HG02642 (cell line): ENCODE results near the gene MAP7D1.
A peak's percentile ranks its signal among the peaks of the same experiment; 100 is the strongest.
"Not testable (repeated sequence)": the region's sequence is repeated elsewhere in the genome, so short reads cannot be mapped to it uniquely, and the experiment has no call there.

Experiments used
- ATAC-seq: cut with Tn5 transposase; IDR thresholded peaks from one replicate; pipeline ENCODE4 v1.9.1; 2021; ENCODE audit warnings: mild to moderate bottlenecking; ENCODE audit not compliant: unreplicated experiment, poor library complexity

MAP7D1 gene

DNA sequence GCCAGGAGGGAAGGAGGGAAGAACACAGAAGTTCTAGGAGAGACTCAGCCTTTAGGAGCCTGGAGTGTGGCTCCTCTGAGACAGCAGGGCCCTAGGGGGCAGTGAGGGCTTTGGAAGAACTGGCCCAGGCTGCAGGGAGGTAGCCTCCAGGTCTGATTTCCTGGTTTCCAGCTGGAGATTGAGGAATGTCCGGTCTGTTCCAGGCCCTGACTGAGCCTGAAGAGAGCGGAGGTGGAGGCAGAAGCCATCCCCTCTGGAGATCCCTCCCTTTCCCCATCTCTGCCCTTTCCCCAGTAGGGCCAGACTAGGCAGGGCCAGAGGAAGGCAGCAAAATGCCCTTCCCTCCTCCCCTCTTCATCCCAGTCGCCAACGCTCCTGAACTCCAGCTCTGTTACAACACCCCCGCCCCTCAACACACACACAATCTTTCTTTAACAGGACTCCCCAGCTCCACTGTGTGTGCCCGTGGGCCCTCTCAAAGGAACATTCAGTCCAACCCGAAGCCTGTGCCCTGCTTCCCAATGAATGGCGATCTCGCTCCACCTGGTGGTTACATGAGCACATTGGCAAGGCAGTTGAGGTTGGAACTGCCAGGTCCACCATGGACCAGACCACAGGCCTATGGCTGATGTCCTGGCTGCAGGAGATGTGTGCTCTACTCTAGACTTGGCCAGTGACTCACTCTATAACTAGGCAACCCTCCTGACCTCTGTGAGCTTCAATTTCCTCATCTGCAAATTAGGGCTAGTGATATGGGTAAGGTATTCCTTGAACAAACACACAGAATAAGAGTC, 32.0 kb downstream of the MAP7D1 start:
- peak; percentile 76 for ATAC-seq

DNA sequence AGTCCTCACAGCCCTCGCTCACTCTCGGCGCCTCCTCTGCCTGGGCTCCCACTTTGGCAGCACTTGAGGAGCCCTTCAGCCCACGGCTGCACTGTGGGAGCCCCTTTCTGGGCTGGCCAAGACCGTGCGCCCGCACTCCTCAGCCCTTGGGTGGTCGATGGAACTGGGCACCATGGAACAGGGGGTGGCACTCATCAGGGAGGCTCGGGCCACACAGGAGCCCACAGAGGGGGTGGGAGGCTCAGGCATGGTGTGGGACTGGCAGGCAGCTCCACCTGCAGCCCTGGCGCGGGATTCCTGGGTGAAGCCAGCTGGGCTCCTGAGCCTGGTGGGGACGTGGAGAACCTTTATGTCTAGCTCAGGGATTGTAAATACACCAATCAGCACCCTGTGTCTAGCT, 40.8 kb downstream of the MAP7D1 start:
- not testable (repeated sequence) for ATAC-seq

DNA sequence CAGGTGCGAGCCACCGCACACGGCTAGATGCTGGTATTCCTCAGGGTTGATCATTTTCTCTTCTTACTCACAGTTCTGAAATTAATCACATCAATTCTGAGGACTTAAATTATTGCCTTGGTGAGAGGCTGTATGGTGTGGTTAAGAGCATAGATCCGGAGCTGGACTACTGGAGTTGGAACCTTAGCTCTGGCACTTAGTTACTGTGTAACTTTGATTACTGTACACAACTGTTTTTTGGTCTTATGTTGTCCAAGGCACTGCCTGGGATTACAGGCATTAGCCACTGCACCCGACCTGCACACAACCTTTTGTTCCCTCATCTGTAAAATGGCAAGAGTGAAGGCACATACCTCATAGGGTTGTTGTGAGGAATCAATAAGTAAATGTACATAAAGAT, 42.7 kb downstream of the MAP7D1 start:
- ATAC-seq = no peak

DNA sequence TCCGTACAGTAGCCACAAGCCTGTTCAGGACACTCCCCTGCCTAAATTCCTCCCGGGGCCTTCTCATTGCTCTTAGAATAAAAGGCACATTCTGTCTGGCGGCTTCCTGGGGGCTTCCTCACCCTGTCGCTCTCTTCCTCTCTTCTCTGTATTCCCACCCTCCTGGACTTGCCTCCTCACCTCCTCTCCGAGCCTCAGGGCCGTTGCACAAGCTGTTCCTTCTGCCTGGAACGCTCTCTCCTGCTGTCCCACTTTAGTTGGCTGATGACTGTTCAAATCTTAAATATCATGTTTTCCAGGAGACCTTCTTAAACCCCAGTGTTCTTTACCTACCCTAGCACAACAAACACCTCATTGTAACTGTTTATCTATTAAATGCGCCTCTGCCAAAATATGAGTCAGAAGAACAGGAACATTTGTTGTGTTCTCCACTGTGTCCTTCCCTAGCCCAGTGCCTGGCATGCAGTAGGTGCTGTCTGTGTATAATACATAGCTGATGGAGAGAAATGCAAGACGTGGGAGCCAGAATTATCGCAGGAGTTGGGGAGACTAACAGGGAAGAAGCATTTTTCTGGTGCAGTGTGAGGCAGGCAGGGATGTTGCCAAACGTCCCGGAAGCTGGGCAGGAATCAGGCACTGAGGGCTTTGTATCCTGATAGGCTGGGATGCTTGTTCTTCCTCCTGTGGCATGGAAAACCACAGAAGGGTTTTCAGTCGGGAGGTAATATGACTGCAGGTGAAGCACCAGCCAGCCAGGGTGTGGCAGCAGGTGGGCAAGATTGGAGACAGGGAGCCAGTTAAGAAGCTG, 44.2 kb downstream of the MAP7D1 start:
- ATAC-seq = no peak

DNA sequence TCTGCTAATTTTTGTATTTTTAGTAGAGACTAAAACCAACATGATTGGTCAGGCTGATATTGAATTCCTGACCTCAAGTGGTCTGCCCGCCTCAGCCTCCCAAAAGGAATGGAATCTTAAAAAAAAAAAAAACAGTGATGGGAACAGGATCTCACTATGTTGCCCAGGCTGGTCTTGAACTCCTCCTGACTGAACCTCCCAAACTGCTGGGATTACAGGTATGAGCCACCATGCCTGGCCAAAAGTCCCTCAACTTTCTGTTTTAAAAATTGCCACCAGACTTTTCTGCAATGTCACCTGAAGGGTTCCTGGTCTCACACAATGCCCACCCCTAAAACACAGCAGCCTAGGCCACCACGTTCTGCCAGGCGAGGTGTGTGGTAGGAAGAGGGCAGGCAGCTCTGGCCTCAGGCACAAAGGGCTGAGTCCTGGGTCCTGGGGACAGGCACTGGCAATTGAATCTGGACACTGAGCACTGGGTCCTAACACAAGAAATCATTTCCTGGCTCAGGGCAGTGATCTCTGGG, 47.1 kb downstream of the MAP7D1 start:
- no peak for ATAC-seq

DNA sequence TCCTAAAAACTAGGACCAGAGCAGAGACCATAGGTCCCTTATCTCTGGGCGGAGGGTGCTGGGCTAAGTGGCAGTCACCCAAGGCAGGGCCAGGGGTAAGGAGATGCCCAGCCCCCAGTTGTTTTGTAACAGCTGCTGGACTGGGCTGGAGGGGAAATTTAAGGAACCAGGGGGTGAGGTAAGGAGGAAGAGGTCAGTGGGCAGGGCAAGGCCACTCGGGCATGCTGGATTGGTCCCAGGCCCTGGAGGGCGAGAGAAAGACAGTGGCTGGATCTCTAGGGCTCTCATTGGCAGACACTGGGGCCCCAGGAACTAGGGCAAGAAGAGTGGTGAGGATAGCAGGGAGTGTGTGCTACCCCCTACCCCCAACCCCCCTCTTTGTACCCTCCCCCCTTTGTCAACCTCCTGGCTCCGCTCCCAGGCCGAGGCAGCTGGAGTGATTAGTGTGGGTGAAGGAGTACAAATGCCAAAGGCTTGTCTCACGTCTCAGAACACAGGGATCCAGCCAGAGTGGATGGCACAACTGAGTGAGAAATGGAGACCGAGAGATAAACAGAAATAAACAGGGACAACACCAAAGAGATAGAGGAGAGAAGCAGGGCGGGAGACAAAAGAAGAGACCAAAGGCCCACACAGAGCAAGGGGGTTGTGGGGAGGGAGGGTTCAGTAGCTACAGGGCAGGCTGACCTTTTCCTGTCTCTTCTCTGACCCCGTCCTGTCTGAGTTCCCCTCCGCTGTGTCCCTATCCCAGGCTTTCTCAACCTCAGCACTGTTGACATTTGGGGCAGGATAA, 47.8 kb downstream of the MAP7D1 start:
- no peak for ATAC-seq

DNA sequence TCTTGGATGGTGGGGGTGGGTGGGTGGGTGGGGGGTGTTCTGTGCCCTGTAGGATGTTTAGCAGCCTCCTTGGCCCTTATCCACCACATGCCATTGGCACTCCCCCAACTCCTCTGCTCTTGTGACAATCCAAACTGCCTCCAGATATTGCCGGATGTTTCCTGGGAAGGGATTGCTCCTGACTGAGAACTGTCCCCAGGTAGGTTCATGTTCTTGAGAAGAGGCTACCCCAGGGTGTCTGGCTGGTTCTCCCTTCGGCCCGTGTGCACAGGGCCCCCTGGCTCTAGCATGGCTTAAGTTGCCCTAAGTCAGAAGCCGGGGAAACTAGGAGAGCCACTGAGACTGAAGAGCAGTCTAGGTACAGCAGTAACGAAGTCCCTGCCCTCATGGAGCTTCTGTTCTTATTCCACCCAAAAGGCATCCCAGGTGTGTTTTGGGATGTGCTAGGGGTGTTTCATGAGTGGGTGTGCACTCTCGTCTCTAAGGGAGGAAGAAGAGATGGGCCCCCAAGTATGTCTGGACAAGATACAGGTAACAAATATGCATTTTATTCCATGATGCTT, 48.5 kb downstream of the MAP7D1 start:
- no peak for ATAC-seq

DNA sequence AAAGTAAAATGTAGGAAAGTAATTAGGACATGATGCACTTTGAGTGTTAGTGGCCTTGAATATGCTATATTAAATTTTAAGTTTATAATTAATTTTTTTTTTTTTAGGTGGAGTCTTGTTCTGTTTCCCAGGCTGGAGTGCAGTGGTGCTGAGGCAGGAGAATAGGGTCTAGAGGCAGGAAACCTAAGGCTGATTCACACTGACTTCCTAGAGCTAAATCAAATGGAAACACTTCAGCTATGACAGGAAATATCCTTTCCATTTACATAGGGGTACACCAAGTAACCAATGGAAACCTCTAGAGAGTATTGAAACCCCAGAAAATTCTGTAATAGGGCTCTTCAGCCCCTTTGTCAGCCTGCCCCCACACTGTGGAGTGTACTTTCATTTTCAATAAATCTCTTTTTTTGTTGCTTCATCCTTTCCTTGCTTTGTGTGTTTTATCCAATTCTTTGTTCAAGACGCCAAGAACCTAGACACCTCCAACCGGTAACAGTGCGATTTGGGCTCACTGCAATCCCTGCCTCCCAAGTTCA, 50.4 kb downstream of the MAP7D1 start:
- no peak for ATAC-seq

DNA sequence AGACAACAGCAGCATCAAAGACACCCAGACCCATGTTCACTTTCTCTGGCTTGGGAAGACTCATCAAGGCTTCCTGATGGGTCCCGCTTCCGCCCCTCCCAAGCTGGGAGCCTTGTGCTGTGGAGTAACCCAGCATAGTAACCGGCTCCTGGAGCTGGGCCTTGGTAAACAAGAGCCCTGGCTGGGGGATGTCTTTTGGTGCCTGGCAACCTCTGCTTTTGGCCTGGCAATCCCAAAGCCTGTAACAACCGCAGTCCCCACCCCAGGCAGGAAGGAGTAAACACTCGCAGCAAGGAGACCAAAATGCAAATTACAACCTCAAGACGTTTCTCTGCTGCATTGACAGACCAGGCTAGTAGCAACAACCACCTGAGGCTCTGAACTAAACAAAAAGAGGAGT, 51.4 kb downstream of the MAP7D1 start:
- no peak for ATAC-seq

DNA sequence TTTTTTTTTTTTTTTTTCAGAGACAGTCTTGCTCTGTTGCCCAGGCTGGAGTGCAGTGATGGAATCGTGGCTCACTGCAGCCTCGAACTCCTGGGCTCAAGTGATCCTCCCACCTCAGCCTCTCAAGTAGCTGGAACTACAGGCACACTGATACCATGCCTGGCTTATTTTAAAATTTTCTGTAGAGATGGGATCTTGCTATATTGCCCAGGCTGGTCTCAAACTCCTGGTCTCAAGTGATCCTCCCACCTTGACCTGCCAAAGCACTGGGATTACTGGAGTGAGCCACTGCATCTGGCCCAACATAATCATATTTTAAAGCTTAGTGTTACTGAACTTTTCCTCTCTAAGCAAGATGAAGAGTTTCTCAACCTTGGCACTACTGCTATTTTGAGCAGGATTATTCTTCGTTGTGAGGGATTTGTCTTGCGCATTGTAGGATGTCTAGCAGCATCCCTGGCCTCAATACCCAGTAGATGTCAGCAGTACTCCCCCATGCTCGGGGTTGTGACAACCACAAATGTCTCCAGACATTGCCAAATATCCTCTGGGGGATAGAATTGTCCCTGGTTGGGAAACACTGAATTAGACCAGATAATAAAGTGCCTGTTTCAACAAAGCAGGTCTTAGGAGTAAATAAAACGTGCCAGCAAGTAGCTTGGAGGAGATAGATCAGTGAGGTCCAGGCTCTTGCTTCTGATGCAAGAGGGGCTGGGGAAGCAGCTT, 53.2 kb downstream of the MAP7D1 start:
- ATAC-seq = no peak

DNA sequence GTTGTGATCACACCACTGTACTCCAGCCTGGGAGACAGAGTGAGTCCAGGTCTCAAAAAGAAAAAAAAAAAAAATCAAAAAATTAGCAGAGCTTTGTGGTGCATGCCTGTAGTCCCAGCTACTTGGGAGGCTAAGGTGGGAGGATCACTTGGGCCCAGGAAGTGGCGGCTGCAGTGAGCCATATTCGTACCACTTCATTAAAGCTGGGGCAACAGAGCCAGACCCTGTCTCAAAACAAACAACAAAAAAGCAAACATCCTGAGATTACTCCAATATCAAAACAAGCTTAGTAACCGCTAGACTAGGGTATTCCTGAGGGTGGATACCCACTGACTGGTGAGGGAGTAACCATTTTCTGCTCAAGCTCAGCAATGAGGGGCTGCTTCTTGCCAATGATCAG, 55.3 kb downstream of the MAP7D1 start:
- no peak for ATAC-seq

DNA sequence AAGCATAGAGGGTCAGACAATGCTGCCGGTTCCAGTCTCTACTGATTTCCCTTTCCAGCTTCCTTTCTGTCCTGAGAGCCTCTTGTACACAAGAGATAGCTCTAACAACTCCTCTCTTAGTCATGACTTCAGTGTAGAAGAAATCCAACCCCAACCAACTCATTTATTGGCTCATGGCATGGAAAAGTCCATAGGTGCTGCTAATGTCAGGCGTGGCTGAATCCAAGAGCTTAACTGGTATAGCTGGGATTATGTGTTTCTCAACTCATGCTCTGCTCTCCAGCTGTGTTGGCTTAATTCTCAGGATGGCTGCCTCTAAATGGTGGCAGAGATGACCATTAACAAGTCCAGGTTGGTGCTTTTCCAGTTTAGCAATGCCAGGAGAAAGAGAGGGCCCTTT, 55.9 kb downstream of the MAP7D1 start:
- ATAC-seq = no peak

DNA sequence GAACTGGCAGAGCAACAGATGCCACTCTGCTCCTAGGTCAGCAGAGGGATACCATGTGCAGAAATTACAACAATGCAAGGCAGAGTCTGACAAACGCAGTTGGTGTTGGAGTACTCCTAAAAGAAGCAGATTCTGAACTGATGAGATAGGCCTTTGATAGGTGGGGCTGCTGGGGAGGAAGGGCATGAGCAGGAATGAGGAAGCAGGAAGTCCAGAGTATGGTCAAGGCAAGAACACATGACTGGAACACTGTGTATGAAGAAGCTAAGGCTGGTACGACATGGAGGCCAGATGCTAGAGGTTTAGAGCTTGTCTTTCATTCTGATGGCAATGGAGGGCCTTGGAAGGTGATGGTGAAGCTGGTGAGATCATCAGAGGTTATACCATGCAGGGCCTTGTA, 56.8 kb downstream of the MAP7D1 start:
- ATAC-seq = no peak

DNA sequence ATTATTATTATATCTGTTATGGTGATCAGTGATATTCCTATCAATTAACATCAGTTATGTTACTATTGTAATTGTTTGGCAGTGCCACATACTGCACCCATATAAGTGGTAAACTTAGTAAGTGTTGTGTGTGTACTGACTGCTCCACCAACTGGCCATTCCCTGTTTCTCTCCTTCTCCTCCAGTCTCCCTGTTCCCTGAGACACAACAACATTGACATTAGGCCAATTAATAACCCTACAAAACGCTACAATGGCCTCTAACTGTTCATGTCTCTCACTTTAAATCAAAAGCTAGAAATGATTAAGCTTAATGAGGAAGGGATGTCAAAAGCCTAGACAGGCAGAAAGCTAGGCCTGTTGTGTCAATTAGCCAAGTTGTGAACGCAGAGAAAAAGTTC, 61.7 kb downstream of the MAP7D1 start:
- no peak for ATAC-seq

DNA sequence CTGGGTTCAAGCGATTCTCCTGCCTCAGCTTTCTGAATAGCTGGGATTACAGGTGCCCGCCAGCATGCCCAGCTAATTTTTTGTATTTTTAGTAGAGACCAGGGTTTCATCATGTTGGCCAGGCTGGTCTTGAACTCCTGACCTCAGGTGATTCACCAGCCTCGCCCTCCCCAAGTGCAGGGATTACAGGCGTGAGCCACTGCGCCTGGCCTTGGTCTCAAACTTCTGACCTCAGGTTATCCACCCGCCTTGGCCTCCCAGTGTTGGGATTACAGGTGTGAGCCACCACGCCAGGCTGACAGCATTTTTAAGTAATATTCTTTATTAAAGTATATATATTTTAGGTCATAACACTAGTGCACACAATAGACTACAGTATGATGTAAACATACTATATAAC, 65.9 kb downstream of the MAP7D1 start:
- ATAC-seq = not testable (repeated sequence)

DNA sequence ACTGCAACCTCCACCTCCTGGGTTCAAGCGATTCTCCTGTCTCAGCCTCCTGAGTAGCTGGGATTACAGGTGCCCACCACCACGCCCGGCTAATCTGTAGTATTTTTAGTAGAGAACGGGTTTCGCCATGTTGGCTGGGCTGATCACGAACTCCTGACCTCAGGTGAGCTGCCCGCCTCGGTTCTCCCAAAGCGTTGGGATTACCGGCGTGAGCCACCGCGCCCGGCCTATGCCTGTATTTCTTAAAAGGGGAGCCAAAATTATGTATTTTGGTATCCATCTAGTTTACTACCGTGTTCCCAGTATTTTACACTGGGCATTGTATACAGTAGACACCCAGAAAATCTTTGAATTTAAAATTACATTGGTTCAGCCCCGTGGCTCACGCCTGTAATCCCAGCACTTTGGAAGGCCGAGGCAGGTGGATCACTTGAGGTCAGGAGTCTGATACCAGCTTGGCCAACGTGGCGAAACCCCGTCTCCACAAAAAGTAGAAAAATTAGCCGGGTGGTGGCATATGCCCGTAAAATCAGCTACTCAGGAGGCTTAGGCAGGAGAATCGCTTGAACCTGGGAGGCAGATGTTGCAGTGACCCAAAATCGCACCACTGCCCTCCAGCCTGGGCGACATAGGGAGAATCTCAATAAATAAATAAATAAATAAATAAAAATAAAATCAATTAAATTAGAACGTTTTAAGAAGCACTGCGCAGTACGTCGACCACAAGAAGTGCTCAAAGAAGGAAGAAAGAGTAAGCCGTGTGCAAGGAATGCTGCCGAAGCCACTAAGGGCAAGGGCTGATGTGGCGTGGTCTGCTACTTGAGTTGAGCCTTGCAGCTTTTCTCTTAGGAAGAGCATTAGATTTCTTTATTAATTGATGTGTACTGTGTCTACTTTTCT, 66.8 kb downstream of the MAP7D1 start:
- no peak for ATAC-seq

DNA sequence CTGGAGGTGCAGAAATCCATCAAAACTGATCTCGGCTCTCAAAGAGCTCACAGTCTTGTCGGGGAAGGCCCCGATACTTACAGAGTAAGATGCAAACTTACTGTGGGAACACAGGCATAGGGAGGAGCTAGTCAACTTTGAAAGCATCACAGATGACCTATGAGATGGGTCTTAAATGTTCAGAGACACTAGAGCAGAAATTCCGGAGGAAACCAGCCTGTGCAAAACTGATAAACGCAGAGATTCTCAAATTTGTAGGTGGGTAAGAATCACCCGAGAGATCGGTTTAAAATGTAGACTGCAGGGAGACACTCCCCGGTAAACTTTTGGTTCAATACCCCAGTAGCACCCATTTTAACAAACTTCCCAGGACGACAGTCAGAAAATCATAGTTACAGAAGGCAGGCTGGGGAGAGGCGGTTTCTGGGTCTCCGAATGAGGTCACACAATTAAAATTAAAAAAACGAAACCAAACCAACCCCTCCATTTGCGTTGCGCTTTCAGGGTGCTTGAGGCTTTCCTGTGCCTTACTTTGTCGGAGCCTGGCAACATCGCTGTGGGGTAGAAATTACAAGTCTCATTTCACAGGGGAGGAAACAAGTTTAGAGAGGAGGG, 67.5 kb downstream of the MAP7D1 start:
- peak; percentile 18 for ATAC-seq

DNA sequence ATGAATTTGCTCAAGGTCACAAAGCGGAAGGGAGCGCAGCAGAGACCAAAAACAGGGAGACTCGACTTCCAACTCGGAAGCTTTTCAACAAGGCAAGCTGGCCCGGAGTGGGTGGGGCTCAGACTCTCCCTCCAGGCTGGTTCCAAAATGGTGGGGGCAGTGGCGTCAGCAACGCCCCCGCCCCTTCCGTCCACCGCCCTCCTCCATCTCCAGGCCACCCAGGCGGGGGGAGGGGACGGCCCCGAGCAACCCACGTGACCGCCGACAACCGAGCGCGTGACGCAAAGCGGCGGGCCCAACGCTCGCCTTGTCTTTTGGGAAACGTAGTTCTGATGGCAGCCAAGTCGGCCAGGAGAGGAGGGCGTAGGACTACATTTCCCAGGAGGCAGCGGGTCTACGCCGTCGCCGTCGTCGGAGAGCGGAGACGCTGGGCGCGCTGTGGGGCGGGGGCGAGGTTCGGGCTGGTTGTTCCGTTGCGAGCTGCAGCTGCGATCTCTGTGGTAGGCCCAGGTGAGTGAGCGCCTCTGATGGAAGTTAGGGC, 68.1 kb downstream of the MAP7D1 start, which contains the start of gene THRAP3:
Gene THRAP3, plus strand, starts transcription at position 448 of the 541 bp plus-strand sequence. CDS start 58,121 bp downstream, outside the sequence.
- ATAC-seq = peak; percentile 92
